Dedifferentiated amniotic fluid mesenchymal stem cell (primary cell): ENCODE measurements around the gene NBPF26.
"Not testable (repeated sequence)": the region's sequence is repeated elsewhere in the genome, so short reads cannot be mapped to it uniquely, and the experiment has no call there.

Source experiments
- DNase-seq: peaks from one replicate; pipeline ENCODE4 v3.0.0-alpha.2; 2016; ENCODE audit errors: extremely low spot score

The NBPF26 gene

DNA sequence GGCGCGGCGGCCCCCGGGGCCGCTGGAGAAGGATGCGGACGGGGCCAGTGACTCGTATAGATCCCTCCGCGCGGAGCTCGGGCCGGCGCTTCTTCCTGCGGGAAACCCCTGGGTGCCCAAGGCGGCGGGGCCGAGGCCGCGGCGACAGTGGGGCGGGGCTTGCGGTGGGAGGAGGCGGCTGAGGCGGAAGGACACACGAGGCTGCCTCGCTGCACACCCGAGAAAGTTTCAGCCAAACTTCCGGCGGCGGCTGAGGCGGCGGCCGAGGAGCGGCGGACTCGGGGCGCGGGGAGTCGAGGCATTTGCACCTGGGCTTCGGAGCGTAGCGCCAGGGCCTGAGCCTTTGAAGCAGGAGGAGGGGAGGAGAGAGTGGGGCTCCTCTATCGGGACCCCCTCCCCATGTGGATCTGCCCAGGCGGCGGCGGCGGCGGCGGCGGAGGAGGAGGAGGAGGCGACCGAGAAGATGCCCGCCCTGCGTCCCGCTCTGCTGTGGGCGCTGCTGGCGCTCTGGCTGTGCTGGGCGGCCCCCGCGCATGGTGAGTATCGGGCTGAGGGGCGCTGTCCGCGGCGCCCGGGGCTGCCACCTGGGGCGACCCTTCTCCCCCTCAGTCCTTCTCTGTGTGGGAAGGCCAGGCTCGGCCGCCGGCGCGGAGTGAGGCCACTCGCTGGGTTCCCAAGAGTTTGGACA is at the start of gene NBPF26:
Gene NBPF26, plus strand, starts transcription at position 231 of the 688 bp plus-strand sequence.
- DNase-seq: peak; percentile 43

DNA sequence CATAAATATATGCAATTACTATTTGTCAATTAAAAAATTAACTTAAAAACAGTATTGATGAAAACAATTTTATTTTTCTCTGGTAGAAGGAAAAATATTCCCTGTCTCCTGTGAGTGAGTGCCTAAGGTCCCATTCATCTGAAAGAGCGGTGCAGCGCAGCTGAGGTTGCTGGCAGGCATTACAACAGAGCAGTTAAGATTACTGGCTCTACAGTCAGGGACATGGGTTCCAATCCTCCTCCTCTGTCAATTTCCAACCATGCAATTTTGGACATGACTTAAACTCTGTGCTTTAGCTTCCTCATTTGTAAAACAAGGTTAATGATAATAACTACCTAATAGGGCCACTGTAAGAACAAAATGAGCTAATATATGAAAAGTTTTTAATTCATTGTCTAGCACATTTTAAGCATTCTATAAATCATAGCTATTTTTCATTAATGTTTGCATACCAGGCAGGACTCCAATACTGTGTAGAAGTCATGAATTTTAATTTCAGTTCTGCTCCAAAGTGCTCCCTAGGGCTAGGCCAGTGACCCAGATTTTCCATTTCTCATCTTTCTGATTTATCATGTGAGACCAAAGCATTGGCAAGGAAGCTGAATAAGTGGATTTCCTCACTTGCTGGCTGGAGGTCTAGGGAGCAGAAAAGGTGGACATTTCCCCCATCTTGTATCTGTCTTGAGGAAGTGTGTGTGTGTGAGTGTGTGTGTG is 43.5 kb upstream of the NBPF26 start:
- not testable (repeated sequence) for DNase-seq

DNA sequence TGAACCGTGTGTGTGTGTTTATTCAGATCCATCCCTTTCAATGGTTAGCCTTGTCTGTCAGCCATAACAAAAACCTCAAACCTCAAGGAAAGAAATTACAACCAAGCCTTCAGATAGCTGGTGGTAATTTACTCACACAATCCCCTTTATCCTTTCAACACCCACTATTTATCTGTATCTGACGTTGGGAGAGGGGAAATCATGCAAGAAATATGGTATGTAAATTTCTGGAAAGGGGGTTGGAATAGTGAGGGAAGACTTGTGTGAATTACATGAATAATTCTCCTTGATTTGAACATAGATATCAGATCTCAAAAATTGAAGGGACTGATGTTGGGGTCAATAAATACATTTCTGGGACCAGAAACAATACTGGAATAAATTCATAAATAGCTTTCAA is 42.8 kb upstream of the NBPF26 start:
- not testable (repeated sequence) for DNase-seq

DNA sequence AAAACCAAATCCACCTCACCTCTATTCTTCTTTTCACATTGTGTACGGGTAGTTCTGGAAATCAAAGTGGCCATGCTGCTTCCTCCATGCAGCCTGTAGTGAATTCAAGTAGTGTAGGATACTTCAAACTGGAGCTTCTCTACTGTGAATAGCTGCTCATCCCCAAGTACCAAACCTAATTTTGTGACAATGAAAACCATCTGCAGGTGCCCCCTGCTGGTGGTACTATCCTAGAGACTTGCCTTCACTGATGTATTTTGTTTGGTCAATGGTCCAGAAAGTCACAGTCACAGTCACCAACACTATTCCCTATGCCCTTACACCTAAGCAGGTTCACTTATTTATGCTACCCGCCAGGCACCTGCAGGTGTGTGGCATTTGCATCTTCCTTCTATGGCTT is 39.3 kb upstream of the NBPF26 start:
- DNase-seq: not testable (repeated sequence)

DNA sequence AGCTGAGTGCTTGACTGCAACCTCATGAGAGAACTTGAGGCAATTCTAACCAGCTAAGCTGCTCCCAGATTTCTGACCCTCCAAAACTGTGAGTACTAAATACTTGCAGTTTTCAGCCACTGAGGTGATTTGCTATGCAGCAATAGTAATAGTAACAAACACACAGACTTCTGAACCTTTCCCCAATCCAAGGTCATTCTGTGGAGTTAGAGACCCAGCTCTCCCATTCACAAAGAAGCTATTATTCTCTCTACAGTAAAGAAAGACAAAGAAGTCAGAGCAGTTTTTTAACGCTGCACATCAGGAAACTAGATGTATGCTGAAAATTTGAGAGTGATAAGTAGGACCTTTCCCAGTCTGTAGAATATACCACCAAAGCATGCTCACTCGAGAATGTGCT is 38.1 kb upstream of the NBPF26 start:
- not testable (repeated sequence) for DNase-seq

DNA sequence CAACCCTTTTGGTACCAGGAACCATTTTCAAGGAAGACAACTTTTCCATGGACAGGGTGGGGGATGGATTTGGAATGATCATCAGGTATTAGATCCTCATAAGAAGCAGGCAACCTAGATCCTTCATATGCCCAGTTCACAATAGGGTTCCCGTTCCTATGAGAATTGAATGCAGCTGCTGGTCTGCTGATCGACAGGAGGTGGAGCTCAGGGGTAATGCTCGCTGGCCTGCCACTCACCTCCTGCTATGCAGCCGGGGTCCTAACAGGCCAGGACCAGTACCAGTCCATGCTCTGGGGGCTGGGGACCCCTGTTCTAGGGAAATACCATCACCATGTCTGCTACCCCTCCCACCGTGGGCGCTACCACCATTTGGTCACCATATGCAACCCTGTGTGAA is 36.5 kb upstream of the NBPF26 start:
- DNase-seq: not testable (repeated sequence)

DNA sequence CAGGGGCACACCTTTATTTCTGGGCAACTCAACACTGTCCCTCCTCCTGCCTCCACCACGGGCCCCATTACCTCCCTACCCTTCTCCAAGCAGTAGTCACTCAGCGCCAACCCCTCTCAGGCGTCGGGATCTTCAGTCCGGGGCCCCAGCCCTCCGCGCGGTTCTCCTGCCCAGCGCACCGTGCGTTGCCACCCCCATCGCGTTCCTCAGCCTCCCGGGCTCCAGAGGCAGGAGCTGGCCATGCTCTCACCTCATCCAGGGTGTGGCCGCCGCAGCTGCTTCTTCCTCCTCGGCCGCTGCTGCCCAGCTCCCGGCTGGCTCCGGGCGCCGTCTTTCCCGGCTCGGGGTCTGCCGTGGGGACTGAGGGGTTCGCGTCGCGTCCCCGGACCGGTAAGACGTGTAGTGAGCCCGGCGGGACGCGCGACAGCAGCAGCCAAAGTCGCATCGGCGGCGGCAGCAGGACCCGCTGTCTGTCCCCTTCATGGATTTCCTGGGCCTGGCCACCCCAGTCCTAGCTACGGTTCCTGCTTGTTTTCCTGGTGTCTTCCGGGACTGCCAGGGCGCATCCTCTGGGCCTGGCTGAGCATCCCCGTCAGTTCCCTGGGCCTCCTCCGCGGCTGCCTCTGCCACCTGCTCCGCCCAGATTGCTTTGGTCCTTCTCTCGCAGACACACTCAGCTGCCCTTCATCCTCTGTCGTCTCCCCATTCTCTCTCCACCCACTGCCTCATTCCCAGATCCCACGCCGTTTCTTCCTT is 22.8 kb upstream of the NBPF26 start:
- not testable (repeated sequence) for DNase-seq

DNA sequence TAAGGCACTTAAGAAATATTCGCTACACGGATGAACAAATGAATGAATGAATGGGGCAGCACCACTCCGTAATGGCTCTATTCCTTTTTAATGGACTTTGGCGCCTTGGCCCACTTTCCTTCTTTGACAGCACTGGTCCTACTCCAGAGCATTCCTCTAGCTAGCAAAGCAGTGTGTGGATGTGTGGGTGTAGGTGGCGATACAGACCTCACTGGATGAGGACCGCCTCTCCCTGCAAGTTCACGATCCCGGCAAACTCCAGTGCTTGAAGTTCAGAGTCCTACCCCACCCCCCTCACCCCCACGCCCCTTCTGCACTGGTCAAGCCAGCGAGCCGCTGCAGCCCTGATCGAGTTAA is 409 bp upstream of the NBPF26 start:
- not testable (repeated sequence) for DNase-seq

DNA sequence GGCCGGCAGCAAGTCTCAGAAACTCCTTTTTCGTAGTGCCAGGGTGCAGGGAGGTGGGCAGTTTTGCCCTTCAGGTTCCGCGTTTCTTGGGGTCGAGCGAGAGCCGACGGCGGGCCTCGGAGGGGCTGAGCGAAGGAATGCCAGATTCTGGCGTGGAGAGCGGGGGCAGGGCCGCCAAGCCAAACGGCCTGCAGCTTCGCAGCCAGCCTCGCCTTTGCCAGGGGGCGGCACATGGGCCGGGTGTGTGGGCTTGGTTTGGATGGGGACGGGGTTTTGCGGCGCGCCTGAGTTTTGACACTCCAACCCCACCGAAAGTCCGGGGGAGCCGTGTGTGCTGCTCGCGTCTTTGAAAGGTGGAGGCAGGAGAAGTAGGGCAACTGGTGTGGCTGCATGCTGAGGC is 762 bp downstream of the NBPF26 start:
- DNase-seq: not testable (repeated sequence)

DNA sequence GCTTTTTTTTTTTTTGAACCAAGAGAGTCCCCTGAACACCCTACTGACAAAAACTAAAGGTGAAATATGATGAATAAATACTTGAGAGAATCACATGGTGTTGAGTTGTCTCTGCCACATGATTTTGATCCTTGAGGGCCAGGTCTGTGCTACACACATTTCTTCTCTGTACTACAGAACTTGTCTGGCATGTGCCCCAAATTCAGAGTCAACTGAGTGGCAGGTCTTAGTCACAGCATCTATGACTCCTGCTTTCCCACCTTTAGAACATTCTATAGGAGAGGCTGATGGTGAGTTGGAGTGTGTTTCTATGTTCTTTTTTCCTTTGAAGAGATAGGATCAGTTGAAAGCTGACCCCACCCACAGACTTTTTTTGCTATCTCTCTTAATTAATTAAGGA is 5.1 kb downstream of the NBPF26 start:
- DNase-seq: not testable (repeated sequence)

DNA sequence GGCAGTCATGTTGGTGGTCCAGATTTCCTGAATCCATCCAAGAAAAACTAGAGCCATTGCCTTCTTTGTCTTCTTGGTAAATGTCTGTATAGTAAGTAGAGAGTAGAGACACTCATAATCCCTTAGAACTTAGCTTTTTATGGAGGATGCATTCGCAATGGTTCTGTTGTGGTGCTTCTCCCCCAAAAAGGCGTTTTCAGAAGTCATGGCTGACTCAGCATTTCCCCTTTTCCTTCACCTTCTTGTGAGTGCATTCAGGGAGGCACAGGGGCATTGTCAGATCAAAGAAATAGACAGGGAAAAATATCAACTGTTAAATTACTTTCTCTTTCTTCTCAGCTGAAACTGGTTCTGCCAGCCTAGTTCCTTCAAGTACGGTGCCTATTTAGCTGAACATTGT is 45.3 kb downstream of the NBPF26 start:
- not testable (repeated sequence) for DNase-seq

DNA sequence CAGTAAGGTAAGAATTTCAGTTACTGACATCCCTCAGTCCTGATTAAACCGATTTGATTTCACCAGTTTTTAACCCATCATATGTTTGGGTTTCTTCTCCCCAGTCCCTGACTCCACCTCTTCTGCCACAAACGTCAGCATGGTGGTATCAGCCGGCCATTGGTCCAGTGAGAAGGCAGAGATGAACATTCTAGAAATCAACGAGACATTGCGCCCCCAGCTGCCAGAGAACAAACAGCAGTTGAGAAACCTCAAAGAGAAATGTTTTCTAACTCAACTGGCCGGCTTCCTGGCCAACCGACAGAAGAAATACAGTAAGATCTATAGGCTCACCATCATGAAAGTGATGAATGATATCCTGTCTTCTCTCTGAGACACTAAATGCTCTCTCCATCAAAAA is 81.7 kb downstream of the NBPF26 start:
- not testable (repeated sequence) for DNase-seq

DNA sequence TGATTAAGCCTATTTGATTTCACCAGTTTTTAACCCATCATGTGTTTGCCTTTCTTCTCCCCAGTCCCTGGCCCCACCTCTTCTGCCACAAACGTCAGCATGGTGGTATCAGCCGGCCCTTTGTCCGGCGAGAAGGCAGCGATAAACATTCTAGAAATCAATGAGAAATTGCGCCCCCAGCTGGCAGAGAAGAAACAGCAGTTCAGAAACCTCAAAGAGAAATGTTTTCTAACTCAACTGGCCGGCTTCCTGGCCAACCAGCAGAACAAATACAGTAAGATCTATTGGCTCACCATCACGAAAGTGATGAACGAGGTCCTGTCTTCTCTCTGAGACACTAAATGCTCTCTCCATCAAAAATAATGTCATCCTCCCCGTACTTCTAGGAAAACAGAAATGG is 88.1 kb downstream of the NBPF26 start:
- DNase-seq: peak; percentile 6

DNA sequence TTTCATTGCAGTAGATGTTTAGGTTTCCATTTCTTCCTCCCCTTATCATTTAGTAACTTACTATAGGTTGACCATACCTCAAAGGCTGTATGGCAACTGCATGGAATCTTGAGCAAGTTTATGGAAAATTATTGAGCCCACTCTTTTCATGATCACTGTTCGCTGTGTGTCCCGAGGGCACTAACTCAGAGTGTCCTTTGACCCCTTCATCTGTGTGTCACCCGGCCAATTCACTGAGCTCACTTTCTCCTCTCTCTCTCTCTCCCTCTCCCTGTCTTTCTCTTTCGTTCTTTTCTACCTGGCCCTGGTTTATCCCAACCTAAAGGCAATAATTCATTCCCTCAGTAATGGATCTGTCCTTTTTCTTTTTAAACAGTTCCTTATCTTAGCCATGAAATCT is 101.3 kb downstream of the NBPF26 start:
- DNase-seq: not testable (repeated sequence)

DNA sequence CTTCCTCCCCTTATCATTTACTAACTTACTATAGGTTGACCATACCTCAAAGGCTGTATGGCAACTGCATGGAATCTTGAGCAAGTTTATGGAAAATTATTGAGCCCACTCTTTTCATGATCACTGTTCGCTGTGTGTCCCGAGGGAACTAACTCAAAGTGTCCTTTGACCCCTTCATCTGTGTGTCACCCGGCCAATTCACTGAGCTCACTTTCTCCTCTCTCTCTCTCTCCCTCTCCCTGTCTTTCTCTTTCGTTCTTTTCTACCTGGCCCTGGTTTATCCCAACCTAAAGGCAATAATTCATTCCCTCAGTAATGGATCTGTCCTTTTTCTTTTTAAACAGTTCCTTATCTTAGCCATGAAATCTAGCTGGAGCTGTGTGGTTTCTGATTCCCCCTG is 102.9 kb downstream of the NBPF26 start:
- DNase-seq: not testable (repeated sequence)

DNA sequence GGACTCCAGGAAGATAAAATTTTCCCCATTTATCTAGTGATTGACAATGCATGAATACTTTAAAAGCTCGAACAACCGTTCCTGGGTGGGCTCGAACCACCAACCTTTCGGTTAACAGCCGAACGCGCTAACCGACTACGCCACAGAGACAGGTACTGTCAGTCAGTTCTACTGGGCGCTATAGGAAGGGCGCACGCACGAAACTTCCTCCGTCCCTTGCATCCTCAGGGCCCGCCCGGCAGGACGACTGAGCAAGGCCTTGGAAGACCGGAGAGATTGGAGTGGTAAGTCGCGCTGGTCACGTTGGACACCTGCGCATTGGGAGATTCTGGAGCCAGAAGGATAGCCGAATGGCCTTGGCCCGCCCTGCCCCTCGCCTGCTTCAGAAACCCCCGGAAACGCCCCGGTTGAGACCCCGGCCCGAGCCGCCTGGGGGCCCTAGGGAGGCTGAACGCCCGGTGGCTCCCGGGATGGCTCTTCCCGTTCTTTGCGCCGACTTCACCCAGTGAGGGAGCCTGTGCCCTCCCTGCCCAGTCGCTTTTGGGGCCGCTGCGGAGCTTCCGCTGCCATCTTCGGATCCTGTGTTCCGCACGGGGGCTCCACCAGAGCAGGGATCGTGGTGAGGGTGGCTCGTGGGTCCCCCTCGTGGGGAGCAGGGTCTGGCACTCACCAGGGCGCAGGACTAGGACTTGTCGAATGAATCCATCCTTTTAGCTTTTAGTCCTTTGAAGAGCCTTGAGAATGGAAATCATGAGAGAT is 120.6 kb downstream of the NBPF26 start:
- peak; percentile 21 for DNase-seq

DNA sequence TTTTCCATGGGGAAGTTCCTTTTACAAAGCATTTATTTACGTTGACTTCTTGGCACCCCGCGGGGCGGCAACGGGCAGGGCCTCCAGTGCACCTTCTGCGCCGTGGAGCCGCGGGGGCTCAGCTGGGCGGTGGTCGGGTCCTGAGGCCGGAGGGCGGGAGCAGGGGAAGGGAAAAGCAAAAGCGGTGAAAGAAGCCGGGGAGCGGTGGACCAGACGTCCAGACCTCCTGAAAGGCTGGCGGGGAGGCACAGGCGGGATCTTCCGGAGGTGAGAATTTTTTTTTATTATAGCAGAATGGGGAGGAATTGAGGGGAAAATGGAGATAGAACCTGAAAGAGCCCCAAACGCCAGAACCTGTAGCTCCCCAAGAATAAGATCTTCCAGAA is 121.2 kb downstream of the NBPF26 start:
- DNase-seq: not testable (repeated sequence)

DNA sequence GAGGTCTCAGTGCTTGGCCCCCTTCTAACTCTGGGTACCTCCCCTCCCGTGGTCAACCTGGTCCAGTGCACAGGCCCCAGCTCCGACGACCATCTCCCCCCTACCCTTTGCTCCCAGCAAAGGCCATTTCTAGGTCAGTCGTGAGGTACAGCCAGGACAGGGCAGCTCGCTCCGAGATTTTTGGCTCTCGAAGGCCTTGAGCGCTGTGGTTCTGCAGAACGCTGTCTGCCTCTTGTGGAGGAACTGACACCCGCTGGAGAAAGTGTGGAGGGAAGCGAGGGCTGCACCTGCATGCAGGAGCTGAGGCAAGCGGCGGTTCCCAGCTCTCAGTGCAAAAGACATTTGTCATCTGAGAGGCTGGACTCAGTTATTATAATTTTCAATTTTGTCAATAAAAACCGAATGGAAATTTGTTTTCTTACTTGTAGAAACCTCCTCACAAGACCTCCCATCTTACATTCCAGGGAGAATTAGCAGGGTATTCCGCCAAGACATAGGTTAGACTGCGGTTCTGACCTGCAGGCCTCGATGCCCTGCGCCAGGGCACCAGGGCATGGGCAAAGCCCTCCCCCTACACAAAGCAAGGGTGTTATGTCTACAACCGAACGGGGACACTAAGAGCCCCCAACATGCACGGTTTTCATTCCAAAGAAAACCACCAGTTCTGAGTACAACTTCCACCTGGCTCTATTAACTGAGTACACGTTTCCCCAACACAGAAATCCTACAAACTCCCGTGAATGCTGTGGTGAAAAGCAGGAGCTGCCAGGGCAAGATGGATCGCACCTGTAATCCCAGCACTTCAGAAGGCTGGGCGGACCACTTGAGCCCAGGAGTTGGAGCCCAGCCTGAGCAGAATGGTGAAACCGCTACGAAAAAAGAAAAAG is 125.9 kb downstream of the NBPF26 start:
- DNase-seq: not testable (repeated sequence)

DNA sequence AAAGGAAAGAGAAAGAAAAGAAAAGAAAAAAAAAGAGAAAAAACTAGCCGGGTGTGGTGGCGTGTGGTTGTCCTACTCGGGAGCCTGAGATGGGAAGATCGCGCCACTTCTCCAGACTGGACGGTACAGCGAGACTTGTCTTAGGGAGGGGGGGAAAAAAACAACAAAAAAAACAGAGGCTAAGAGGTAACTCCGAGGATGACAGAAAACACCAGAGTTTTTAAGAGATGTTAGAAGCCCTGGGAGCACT is 126.5 kb downstream of the NBPF26 start:
- not testable (repeated sequence) for DNase-seq

DNA sequence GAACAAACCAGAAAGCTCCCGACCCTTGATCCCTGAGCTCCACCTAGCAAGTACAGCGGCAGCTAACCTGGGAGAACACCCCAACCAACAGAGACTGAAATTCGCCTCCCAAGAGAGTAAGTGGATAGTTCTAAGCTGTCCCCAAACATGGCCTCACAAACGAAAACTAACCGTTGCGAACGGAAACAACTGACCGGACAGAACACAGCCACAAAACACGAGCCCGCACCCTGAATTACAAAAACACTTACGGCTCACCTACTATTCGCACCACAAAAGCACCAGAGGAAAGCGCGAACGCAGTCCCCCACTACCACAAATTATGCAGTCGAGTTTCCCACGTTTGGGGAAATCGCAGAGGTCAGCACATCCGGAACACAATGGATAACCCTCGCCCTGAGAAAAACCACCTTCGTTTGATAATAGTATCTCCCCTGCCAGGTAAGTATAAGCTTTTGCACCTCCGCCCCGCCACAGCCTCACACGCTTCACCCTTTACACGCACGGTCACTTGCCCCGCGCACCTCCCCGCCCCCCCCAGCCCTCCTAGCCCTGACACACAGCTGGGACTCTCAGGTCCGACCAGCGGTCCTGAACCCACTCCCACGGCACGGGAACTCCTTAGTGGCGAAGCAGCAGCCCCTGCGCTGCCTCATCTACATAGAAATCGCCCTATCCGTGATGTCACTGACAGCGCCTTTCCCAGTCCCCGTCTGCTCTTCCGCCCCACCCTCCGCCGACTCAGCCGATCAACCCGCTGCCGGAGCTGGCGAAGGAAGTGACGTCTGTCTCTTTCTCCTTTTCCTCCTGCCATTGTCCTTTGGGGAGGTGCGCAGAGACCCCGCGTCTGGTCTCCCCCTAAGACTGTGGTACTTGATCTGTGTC is 127.0 kb downstream of the NBPF26 start:
- DNase-seq: peak; percentile 14
